ENCODE data around the gene HAUS3.

GRCh38 chr4:2218436-2218835, 23.5 kb downstream of the HAUS3 start:
- TF ChIP-seq CTCF (IDR thresholded peaks at IDR 0.05; ENCODE audit: borderline replicate concordance, extremely low read depth, low read length, poor library complexity, severe bottlenecking) (no peak), EZH2 (IDR thresholded peaks at IDR 0.05; ENCODE audit: borderline replicate concordance, low read depth, low read length, severe bottlenecking) (no peak)
